ENCODE measurements around the gene DHX34.

DNA sequence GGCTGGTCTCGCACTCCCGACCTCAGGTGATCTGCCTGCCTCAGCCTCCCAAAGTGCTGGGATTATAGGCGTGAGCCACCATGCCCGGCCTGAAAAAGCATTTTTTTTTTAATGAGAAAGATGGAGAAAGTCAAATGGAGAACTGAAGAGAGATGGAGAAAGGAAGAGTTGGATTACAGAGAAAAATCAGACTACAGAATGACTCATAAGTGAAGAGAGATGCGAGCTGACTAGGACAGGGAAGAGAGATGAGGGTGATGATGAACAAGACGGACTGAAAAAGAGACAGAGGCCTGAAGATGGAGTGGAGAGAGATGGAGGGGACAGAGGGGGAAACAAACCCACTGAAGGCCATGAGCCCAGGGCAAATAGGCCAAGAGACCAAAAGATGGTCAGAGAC, 1.5 kb downstream of the DHX34 start:
- TF ChIP-seq, protein P1, sequence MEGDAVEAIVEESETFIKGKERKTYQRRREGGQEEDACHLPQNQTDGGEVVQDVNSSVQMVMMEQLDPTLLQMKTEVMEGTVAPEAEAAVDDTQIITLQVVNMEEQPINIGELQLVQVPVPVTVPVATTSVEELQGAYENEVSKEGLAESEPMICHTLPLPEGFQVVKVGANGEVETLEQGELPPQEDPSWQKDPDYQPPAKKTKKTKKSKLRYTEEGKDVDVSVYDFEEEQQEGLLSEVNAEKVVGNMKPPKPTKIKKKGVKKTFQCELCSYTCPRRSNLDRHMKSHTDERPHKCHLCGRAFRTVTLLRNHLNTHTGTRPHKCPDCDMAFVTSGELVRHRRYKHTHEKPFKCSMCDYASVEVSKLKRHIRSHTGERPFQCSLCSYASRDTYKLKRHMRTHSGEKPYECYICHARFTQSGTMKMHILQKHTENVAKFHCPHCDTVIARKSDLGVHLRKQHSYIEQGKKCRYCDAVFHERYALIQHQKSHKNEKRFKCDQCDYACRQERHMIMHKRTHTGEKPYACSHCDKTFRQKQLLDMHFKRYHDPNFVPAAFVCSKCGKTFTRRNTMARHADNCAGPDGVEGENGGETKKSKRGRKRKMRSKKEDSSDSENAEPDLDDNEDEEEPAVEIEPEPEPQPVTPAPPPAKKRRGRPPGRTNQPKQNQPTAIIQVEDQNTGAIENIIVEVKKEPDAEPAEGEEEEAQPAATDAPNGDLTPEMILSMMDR (IDR thresholded peaks at IDR 0.05) = no peak
- TF ChIP-seq POLR2A (IDR thresholded peaks at IDR 0.05) = no peak

Data from esophagus squamous epithelium (tissue), 4 donors.